RWPE2 (cell line): Measurements from ENCODE around the gene CASKIN2.

Source experiments
- ATAC-seq: fragments of 200-7000 bp; cut with Tn5 transposase; 3 replicates; pipeline ENCODE4 v1.9.1; 2021; ENCODE audit warnings: low read depth
- DNase-seq: peaks from one replicate; pipeline ENCODE4 v3.0.0-alpha.2; 2020; ENCODE audit warnings: low spot score
- H3K27ac ChIP-seq: fragments of 450-650 bp; 2 replicates; pipeline ENCODE4 v1.5.1; 2017; ENCODE audit warnings: mild to moderate bottlenecking; ENCODE audit not compliant: poor library complexity, severe bottlenecking
- H3K27me3 ChIP-seq: fragments of 250-450 bp; sonication (Bioruptor Pico); 2 replicates; pipeline ENCODE4 v1.5.1; 2021; ENCODE audit warnings: mild to moderate bottlenecking, moderate library complexity; ENCODE audit not compliant: insufficient read depth, poor library complexity, severe bottlenecking
- H3K36me3 ChIP-seq: fragments of 250-450 bp; sonication (Bioruptor Pico); 2 replicates; pipeline ENCODE4 v1.5.1; 2020; ENCODE audit warnings: low read depth, mild to moderate bottlenecking, moderate library complexity
- H3K4me1 ChIP-seq: fragments of 250-450 bp; sonication (Bioruptor Pico); 2 replicates; pipeline ENCODE4 v1.5.1; 2021; ENCODE audit warnings: mild to moderate bottlenecking, moderate library complexity; ENCODE audit not compliant: insufficient read depth, poor library complexity, severe bottlenecking
- H3K4me3 ChIP-seq: fragments of 250-450 bp; sonication (Bioruptor Pico); 2 replicates; pipeline ENCODE4 v1.5.1; 2021; ENCODE audit warnings: mild to moderate bottlenecking, moderate library complexity; ENCODE audit not compliant: severe bottlenecking
- H3K9me3 ChIP-seq: fragments of 250-450 bp; sonication (Bioruptor Pico); 2 replicates; pipeline ENCODE4 v1.5.1; 2021; ENCODE audit warnings: mild to moderate bottlenecking, moderate library complexity; ENCODE audit not compliant: severe bottlenecking
- CTCF ChIP-seq: fragments of 450-650 bp; IDR thresholded peaks from one replicate; pipeline ENCODE4 v1.5.1; 2017; ENCODE audit warnings: mild to moderate bottlenecking, moderate library complexity; ENCODE audit not compliant: poor library complexity, severe bottlenecking

CASKIN2 gene

GRCh38 chr17:75471207-75471606 lies 44.1 kb downstream of the CASKIN2 start:
- DNase-seq (no peak), ATAC-seq (no peak)
- H3K36me3 ChIP-seq: peaks cover 31% of the 10 kb centered on the region
- no peaks in the 10 kb centered on the region for H3K4me1 ChIP-seq
- H3K27me3 ChIP-seq: no peaks in the 10 kb centered on the region
- H3K4me3 ChIP-seq: no peak overlapping the region
- TF ChIP-seq CTCF: no peak
- H3K27ac ChIP-seq: no peak overlapping the region
- H3K9me3 ChIP-seq: peaks cover 2% of the 10 kb centered on the region

- ATAC-seq: no peak
- peaks cover 2% of the 10 kb centered on the region for H3K9me3 ChIP-seq
- no peaks in the 10 kb centered on the region for H3K4me1 ChIP-seq
- H3K36me3 ChIP-seq: peaks cover 25% of the 10 kb centered on the region
- TF ChIP-seq CTCF: no peak
- H3K27me3 ChIP-seq: no peaks in the 10 kb centered on the region
- no peak overlapping the region for H3K27ac ChIP-seq
- no peak overlapping the region for H3K4me3 ChIP-seq
- no peak for DNase-seq
These were observed 46.5 kb downstream of the CASKIN2 start for GRCh38 chr17:75468779-75469373.

GRCh38 chr17:75468291-75468754 lies 47.0 kb downstream of the CASKIN2 start:
- H3K36me3 ChIP-seq: peaks cover 21% of the 10 kb centered on the region
- DNase-seq (no peak), ATAC-seq (no peak)
- peaks cover 2% of the 10 kb centered on the region for H3K9me3 ChIP-seq
- no peaks in the 10 kb centered on the region for H3K27me3 ChIP-seq
- no peak for TF ChIP-seq CTCF
- no peak overlapping the region for H3K27ac ChIP-seq
- no peaks in the 10 kb centered on the region for H3K4me1 ChIP-seq
- no peak overlapping the region for H3K4me3 ChIP-seq

- TF ChIP-seq CTCF: no peak
- peaks cover 5% of the 10 kb centered on the region for H3K36me3 ChIP-seq
- no peak overlapping the region for H3K27ac ChIP-seq
- H3K9me3 ChIP-seq: peaks cover 2% of the 10 kb centered on the region
- H3K27me3 ChIP-seq: no peaks in the 10 kb centered on the region
- no peak for DNase-seq
- no peak overlapping the region for H3K4me3 ChIP-seq
- no peak for ATAC-seq
- no peaks in the 10 kb centered on the region for H3K4me1 ChIP-seq
These were observed 50.3 kb downstream of the CASKIN2 start for GRCh38 chr17:75465039-75465438.

- DNase-seq: no peak
- H3K27me3 ChIP-seq: no peaks in the 10 kb centered on the region
- H3K4me1 ChIP-seq: no peaks in the 10 kb centered on the region
- no peak for TF ChIP-seq CTCF
- H3K36me3 ChIP-seq: peaks cover 5% of the 10 kb centered on the region
- no peak overlapping the region for H3K27ac ChIP-seq
- H3K9me3 ChIP-seq: peaks cover 2% of the 10 kb centered on the region
- H3K4me3 ChIP-seq: no peak overlapping the region
- no peak for ATAC-seq
These were observed 51.7 kb downstream of the CASKIN2 start for GRCh38 chr17:75463603-75464002.
